GM18526 (cell line): ENCODE measurements around the gene ABLIM2.

Source experiments
- POLR2A ChIP-seq: IDR thresholded peaks from 3 replicates; pipeline ENCODE4 v1.6.1; 2011; ENCODE audit not compliant: insufficient read length; ENCODE audit errors: extremely low read depth

The ABLIM2 gene

GRCh38 chr4:8130346-8131066 lies 28.1 kb downstream of the ABLIM2 start:
- TF ChIP-seq POLR2A, result no peak

- no peak for TF ChIP-seq POLR2A
These were observed 28.8 kb downstream of the ABLIM2 start for GRCh38 chr4:8129785-8130184.

- no peak for TF ChIP-seq POLR2A
These were observed 29.5 kb downstream of the ABLIM2 start for GRCh38 chr4:8129136-8129535.

GRCh38 chr4:8128100-8128856 lies 30.3 kb downstream of the ABLIM2 start:
- TF ChIP-seq POLR2A, result no peak

- TF ChIP-seq POLR2A, result no peak
These were observed 31.4 kb downstream of the ABLIM2 start for GRCh38 chr4:8127051-8127826.

- TF ChIP-seq POLR2A, result no peak
These were observed 32.1 kb downstream of the ABLIM2 start for GRCh38 chr4:8126523-8126922.

GRCh38 chr4:8125526-8126056 lies 33.0 kb downstream of the ABLIM2 start:
- TF ChIP-seq POLR2A, result no peak

GRCh38 chr4:8123870-8124269 lies 34.7 kb downstream of the ABLIM2 start:
- no peak for TF ChIP-seq POLR2A

- no peak for TF ChIP-seq POLR2A
These were observed 35.2 kb downstream of the ABLIM2 start for GRCh38 chr4:8123389-8123788.

- TF ChIP-seq POLR2A, result no peak
These were observed 35.9 kb downstream of the ABLIM2 start for GRCh38 chr4:8122746-8123145.

- no peak for TF ChIP-seq POLR2A
These were observed 37.2 kb downstream of the ABLIM2 start for GRCh38 chr4:8121292-8122015.

- no peak for TF ChIP-seq POLR2A
These were observed 38.1 kb downstream of the ABLIM2 start for GRCh38 chr4:8120501-8120900.

GRCh38 chr4:8119877-8120276 lies 38.7 kb downstream of the ABLIM2 start:
- TF ChIP-seq POLR2A, result no peak

GRCh38 chr4:8118531-8118930 lies 40.1 kb downstream of the ABLIM2 start:
- TF ChIP-seq POLR2A, result no peak

- TF ChIP-seq POLR2A, result no peak
These were observed 40.6 kb downstream of the ABLIM2 start for GRCh38 chr4:8118035-8118434.

- TF ChIP-seq POLR2A, result no peak
These were observed 41.3 kb downstream of the ABLIM2 start for GRCh38 chr4:8117278-8117682.

GRCh38 chr4:8115916-8116315 lies 42.7 kb downstream of the ABLIM2 start:
- no peak for TF ChIP-seq POLR2A
